T47D (cell line): ENCODE data around the gene TBCEL.

Source experiments
- DNase-seq, 2 experiments: peaks; one replicate each; pipeline versions ENCODE4 v3.0.0 to v3.0.0-alpha.2; 2011 to 2012; ENCODE audit warnings: low read depth in 1 of 2, low spot score in 1 of 2
- JUND ChIP-seq: IDR thresholded peaks from 2 replicates; pipeline ENCODE4 v1.6.1; 2012; ENCODE audit warnings: low read depth
- in situ Hi-C: cut with HindIII; loops from 2 replicates; pipeline ENCODE4 v1.10.0; 2016; ENCODE audit warnings: low sequenced_read_pairs, low pct_unique_long_range_greater_than_20kb

Gene TBCEL

DNA sequence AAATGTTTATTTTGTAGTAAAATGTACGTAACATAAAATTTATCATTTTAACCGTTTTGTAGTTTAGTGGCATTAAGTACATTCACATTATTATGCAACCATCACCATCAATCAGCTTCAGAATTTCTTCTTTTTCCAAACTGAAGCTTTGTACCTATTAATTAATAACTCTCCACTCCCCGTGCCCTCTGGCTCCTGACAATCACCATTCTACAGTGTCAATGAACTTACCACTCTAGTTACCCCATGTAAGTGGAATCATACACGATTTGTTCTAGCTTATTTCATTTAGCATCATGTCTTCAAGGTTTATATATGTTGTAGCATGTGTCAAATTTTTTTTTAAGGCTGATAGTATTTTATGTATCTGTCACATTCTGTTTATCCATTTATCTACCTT lies 9.7 kb downstream of the TBCEL start:
- TF ChIP-seq JUND: no peak
- DNase-seq: no peak
- in situ Hi-C loops: no loop called here

DNA sequence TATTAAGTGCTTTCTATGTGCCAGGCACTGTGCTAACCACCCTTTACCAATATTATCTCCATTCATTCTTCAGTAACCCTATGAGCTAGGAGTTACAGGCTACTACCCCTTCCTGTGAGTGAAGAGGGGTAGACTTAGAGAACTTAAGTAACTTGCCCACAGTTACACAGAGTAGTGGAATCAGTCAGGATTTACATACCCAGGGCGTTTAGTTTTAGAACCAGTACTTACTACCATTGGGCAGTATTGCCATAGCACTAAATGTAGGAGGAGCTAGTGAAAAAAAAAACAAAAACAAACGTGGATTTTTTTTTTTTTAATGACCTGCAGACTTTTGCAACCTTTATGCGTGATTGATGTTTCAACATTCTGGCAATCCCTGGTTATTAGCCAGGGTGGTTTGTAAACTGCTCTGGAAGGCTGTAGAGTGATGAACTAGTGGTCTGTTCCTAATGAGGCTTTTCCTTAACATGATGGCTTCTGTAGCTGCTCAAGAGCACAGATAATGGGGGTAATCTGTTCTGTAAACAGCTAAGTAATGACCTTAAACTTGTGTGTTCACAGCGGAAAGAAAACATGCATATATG lies 11.4 kb downstream of the TBCEL start:
- no peak for TF ChIP-seq JUND
- in situ Hi-C loops: no loop called here
- no peak for DNase-seq

DNA sequence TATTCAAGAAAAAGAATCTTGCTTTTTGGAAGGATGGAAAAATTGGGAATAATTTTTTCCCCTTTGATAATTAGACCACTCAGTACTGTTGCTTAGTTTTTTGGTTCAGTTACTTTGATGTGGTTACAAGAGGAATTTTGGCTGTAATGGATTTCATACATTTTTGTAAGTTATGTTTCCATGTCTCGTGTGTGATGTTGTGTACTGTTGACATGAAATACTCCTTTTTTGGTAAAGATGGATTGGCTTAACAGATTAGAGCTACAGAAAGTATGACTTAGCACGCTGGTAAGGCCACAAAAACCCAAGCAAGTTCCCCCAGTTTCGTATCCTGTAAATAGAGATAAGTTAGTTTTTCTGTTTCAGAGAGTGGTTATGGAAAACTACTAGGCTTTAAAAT lies 11.9 kb downstream of the TBCEL start:
- no peak for TF ChIP-seq JUND
- in situ Hi-C loops: no loop called here
- no peak for DNase-seq

GRCh38 chr11:121037016-121037415 lies 13.1 kb downstream of the TBCEL start:
- no peak for DNase-seq
- in situ Hi-C loops: no loop called here
- TF ChIP-seq JUND: no peak

DNA sequence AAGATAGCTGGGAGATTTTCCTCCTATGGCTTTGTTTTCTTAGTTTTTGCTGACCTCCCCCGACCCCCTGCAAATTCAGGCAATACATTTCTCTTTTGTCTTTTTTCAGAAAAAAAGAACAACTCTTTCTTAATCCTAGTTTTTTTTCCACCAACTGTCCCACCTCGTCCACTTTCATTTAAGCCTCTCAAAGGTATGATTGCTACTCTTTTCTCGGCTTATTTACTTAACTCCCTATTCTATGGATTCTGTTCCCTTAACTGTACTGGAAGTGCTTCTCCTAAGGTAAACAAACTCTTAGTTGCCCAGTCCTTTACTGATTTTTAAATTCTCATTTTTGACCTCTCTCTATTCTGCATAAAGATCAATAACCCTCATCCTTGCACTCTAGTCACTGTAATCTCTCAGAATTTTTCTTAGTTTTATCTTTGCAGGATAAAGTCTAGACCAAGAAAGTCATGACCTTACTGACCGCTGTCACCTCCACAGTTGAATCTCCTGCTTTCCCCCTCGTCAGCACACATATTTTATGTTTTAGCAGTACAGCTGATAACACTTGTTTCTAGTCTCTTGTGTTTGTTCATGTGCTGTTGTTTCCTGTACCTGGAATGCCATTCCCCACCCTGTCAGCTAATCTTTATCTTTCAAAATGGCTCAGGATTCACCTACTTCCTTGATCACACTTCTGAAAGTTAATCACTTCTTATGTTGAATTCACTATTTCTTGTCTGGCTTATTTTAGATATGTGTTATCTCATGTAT lies 14.9 kb downstream of the TBCEL start:
- TF ChIP-seq JUND: no peak
- no peak for DNase-seq
- in situ Hi-C loops: no loop called here

GRCh38 chr11:121039971-121040613 lies 16.2 kb downstream of the TBCEL start:
- DNase-seq: no peak
- no peak for TF ChIP-seq JUND
- in situ Hi-C loops: no loop called here

- in situ Hi-C loops: no loop called here
- no peak for TF ChIP-seq JUND
- DNase-seq: no peak
These were observed 16.7 kb downstream of the TBCEL start for GRCh38 chr11:121040614-121041002.

- in situ Hi-C loops: no loop called here
- no peak for TF ChIP-seq JUND
- no peak for DNase-seq
These were observed 17.2 kb downstream of the TBCEL start for GRCh38 chr11:121041072-121041471.

DNA sequence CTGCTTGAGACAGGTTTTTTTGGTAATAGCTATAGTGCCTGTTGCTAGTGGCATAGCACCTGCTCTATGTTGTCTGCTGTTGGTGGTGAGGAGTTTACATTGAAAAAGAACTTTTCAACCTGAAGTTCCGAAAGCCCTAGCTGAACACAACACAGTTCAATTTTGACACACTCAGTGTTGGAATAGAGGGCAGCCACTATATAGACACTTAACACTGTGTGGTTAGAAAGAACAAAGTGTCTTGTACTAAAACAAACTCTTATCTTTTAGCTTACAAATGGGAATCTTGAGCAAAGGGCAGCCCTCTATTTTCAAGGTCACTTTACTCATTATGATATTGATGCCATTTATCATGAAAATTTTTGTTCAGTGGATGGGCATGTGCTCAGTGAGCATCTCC lies 18.4 kb downstream of the TBCEL start:
- in situ Hi-C loops: no loop called here
- no peak for TF ChIP-seq JUND
- DNase-seq: no peak

DNA sequence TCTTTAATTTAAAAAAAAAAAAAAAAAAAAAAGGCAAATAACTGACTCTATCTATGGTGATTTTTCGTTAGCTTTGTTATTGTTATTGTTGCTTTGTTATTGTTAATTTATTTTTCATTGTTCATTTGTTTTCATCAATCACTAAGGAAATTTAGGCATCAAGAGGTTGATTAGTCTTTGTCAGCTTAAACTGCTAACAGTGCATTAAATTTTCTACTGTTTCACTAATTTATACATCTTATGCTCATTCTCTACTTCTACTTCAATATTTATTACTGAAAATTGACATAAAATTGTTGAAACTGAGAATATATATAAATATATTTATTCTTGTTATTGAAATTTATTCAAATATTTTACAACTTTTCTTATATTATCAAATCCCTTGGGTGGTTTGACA lies 24.0 kb downstream of the TBCEL start:
- no peak for TF ChIP-seq JUND
- DNase-seq: no peak

DNA sequence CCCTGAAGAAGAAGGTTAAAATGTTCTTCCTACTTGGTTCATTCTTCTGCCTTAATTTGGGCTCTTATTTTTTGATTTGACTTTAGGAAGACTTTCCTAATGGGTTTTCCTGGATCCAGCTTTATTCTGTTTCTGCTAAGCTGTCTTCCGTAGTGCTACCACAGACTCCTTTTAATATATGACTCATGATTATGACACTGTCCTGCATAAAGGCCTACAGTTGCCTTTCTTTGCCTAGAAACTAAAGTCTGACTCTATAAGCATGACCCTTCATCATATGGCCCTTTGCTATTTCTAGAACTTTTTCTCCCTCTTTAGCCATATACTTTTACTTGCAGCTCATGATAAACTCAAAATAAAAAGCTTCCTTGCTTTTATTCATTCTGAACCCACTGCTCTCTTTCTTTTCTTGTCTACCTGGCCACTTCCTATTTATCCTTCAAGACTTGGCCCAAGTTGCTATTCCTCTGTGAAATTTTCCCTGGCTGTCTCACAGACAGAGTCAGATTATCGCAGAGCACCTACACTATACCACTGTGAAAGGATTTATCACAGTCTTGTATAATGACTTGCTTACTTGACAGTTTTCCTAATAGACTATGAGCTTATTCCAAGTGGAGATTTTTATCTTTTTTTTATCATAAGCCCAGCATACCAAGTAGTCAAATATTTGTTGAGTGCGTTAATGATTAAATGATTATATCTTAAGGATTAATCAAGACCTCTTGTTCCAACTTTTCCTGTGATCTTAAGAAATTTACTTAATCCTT lies 24.7 kb downstream of the TBCEL start:
- in situ Hi-C loops: no loop called here
- TF ChIP-seq JUND: no peak
- DNase-seq: no peak

More for the DNA sequence above, 24.0 kb downstream of the TBCEL start:
- in situ Hi-C loops: no loop called here

DNA sequence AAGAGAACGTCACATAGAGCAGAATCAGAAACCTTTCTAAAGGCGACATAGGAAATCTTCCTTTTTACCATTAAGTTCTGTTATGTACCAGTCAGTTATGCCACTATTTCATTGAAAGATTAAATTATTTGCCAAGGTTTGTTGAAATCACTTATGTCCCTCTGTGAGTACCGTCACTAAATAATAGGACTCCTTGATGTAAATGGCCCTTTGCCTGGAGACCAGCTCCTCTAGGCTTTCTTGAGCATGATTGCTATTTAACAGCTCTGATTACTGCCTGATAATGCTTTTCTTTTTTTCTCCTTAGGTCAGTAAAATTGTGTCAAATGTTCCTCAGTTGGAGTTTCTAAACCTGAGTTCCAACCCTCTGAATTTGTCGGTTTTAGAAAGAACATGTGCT lies 29.3 kb downstream of the TBCEL start:
- in situ Hi-C loops: no loop called here

GRCh38 chr11:121054266-121054665 lies 30.4 kb downstream of the TBCEL start:
- no peak for TF ChIP-seq JUND
- in situ Hi-C loops: no loop called here

More for the DNA sequence above, 29.3 kb downstream of the TBCEL start:
- no peak for TF ChIP-seq JUND
- no peak for DNase-seq

More at GRCh38 chr11:121054266-121054665, 30.4 kb downstream of the TBCEL start:
- no peak for DNase-seq
